ENCODE results near the gene GIGYF2.
A peak's percentile ranks its signal among the peaks of the same experiment; 100 is the strongest.
"Not testable (repeated sequence)": the region's sequence is repeated elsewhere in the genome, so short reads cannot be mapped to it uniquely, and the experiment has no call there.

Gene GIGYF2

GRCh38 chr2:232720056-232720455, 22.9 kb downstream of the GIGYF2 start:
- H3K9me3 ChIP-seq (ENCODE audit: control insufficient read depth, insufficient read depth, low read depth, low read length); H3K27ac ChIP-seq (ENCODE audit: extremely low read depth, low read depth, low read length); POLR2A ChIA-PET; CTCF ChIA-PET; H3K4me3 ChIP-seq (ENCODE audit: low read depth, low read length): not testable (repeated sequence)
- peak; percentile 93 for TF ChIP-seq ZNF146 (tag by site-specific recombination; IDR thresholded peaks at IDR 0.05)
- TF ChIP-seq, protein P1, sequence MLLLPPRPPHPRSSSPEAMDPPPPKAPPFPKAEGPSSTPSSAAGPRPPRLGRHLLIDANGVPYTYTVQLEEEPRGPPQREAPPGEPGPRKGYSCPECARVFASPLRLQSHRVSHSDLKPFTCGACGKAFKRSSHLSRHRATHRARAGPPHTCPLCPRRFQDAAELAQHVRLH (tag by site-specific recombination; IDR thresholded peaks at IDR 0.05): 0 out of 2 replicates have a peak, but pooled peaks have one; percentile 33
- H3K36me3 ChIP-seq (ENCODE audit: control insufficient read depth in 2 of 2, insufficient read depth in 1 of 2, low read length in 2 of 2): peaks cover 14 to 51% of the 10 kb centered on the region in 2 experiments
- H3K4me1 ChIP-seq (ENCODE audit: control insufficient read depth, insufficient read depth, low read length): peaks cover 12% of the 10 kb centered on the region

DNA sequence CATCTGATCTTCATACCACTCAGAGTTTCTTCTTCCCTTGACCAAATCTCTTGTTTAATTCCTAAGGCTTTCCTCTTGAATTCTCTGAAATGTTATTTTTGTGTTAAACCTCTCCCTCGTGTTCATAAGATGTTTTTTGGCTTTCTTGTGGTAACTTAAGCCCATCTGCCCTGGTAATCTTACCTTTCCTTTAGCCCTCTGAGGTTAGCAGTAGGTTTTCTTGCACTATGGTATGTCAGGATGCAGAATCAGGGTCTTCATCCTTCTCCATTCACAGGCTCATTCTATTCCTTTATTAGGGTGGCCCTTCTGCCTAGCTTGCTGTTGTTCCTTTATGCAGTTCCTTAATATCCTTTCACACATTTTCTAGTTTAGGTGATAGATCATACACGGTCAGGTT, 24.1 kb downstream of the GIGYF2 start:
- POLR2A ChIA-PET: no interaction called here
- TF ChIP-seq ZNF664 (tag by site-specific recombination; IDR thresholded peaks at IDR 0.05): no peak
- TF ChIP-seq ZNF621 (tag by site-specific recombination; IDR thresholded peaks at IDR 0.05): no peak
- no peak for TF ChIP-seq ZNF341 (tag by site-specific recombination; IDR thresholded peaks at IDR 0.05; ENCODE audit: low read depth)
- TF ChIP-seq ZNF133 (tag by site-specific recombination; IDR thresholded peaks at IDR 0.05): no peak
- TF ChIP-seq ZNF221 (tag by site-specific recombination; IDR thresholded peaks at IDR 0.05; ENCODE audit: borderline replicate concordance): no peak
- no peak for TF ChIP-seq ZNF558 (tag by site-specific recombination; IDR thresholded peaks at IDR 0.05)
- no peak for TF ChIP-seq GLI4 (tag by site-specific recombination; IDR thresholded peaks at IDR 0.05)
- no peak overlapping the region for H3K27ac ChIP-seq (ENCODE audit: extremely low read depth, low read depth, low read length)
- H3K4me1 ChIP-seq (ENCODE audit: control insufficient read depth, insufficient read depth, low read length): peaks cover under 1% of the 10 kb centered on the region; the same call in 1 of the 2 replicates
- H3K9me3 ChIP-seq (ENCODE audit: control insufficient read depth, insufficient read depth, low read depth, low read length): no peaks in the 10 kb centered on the region
- H3K36me3 ChIP-seq (ENCODE audit: control insufficient read depth in 2 of 2, insufficient read depth in 1 of 2, low read length in 2 of 2): peaks cover 18 to 62% of the 10 kb centered on the region in 2 experiments
- H3K4me3 ChIP-seq (ENCODE audit: low read depth, low read length): no peak overlapping the region
- CTCF ChIA-PET: no interaction called here

DNA sequence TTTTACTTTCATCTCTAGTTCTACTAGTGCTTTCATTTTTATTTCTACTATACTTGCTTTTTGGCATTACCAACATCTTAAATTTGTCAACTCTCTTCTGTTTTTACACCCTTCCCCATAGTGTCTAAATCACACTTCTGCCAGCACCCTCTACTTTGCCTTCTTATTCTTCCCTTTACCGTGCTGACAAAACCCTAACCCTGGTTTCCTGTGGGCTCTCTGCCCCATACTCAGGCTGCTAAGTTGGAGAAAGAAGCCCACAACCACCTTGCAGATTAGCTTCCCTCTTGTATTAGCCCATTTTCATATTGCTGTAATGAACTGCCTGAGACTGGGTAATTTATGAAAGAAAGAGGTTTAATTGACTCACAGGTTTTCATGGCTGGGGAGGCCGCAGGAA, 24.8 kb downstream of the GIGYF2 start:
- Histone ChIP-seq H3K27ac (ENCODE audit: extremely low read depth, low read depth, low read length) (no peak overlapping the region), H3K4me3 (ENCODE audit: low read depth, low read length) (no peak overlapping the region), H3K9me3 (ENCODE audit: control insufficient read depth, insufficient read depth, low read depth, low read length) (no peaks in the 10 kb centered on the region), H3K36me3 (ENCODE audit: control insufficient read depth in 2 of 2, insufficient read depth in 1 of 2, low read length in 2 of 2) (peaks cover 14 to 66% of the 10 kb centered on the region in 2 experiments), H3K4me1 (ENCODE audit: control insufficient read depth, insufficient read depth, low read length) (no peaks in the 10 kb centered on the region)
- CTCF ChIA-PET: no interaction called here
- POLR2A ChIA-PET: no interaction called here
- TF ChIP-seq ZBTB20 (tag by site-specific recombination; IDR thresholded peaks at IDR 0.05): no peak
- TF ChIP-seq, protein P2, sequence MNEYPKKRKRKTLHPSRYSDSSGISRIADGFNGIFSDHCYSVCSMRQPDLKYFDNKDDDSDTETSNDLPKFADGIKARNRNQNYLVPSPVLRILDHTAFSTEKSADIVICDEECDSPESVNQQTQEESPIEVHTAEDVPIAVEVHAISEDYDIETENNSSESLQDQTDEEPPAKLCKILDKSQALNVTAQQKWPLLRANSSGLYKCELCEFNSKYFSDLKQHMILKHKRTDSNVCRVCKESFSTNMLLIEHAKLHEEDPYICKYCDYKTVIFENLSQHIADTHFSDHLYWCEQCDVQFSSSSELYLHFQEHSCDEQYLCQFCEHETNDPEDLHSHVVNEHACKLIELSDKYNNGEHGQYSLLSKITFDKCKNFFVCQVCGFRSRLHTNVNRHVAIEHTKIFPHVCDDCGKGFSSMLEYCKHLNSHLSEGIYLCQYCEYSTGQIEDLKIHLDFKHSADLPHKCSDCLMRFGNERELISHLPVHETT (tag by site-specific recombination; IDR thresholded peaks at IDR 0.05): no peak
- no peak for TF ChIP-seq ZBTB17 (tag by site-specific recombination; IDR thresholded peaks at IDR 0.05)
- TF ChIP-seq ZXDB (tag by site-specific recombination; IDR thresholded peaks at IDR 0.05): no peak
- no peak for TF ChIP-seq ZNF518A (tag by site-specific recombination; conservative IDR thresholded peaks at IDR 0.05; ENCODE audit: low read depth)
- no peak for TF ChIP-seq ZNF221 (tag by site-specific recombination; IDR thresholded peaks at IDR 0.05; ENCODE audit: borderline replicate concordance)
- no peak for TF ChIP-seq ZNF202 (tag by site-specific recombination; IDR thresholded peaks at IDR 0.05; ENCODE audit: borderline replicate concordance)

Data from HEK293 (cell line).